SK-N-SH treated with all-trans-retinoic acid at 6 μM for 48 hours (cell line): ENCODE measurements around the gene RFX8.

Experiments used
- ATAC-seq: fragments of 200-7000 bp; cut with Tn5 transposase; 3 replicates; pipeline ENCODE4 v1.9.1; 2020; ENCODE audit warnings: mild to moderate bottlenecking, moderate library complexity
- ARNTL ChIP-seq: fragments of 450-650 bp; formaldehyde crosslinking; IDR thresholded peaks from 2 replicates; pipeline ENCODE4 v1.5.0; 2020; ENCODE audit warnings: low read depth, mild to moderate bottlenecking, moderate library complexity, borderline replicate concordance
- CREB5 ChIP-seq: fragments of 250-450 bp; sonication (Bioruptor Pico); IDR thresholded peaks from 2 replicates; pipeline ENCODE4 v1.5.1; 2020; ENCODE audit warnings: low read depth, mild to moderate bottlenecking, moderate library complexity
- CSRNP3 ChIP-seq: fragments of 250-450 bp; sonication (Bioruptor Pico); IDR thresholded peaks from 2 replicates; pipeline ENCODE4 v1.5.1; 2021; ENCODE audit warnings: mild to moderate bottlenecking, moderate library complexity
- ESRRG ChIP-seq: fragments of 250-450 bp; sonication (Bioruptor Pico); IDR thresholded peaks from 2 replicates; pipeline ENCODE4 v1.6.1; 2021; ENCODE audit warnings: mild to moderate bottlenecking
- GLIS3 ChIP-seq: fragments of 250-450 bp; sonication (Bioruptor Pico); IDR thresholded peaks from 2 replicates; pipeline ENCODE4 v1.5.0; 2020; ENCODE audit warnings: mild to moderate bottlenecking, moderate library complexity
- ISL1 ChIP-seq: fragments of 250-450 bp; sonication (Bioruptor Pico); IDR thresholded peaks from 2 replicates; pipeline ENCODE4 v2.1.2; 2022; ENCODE audit warnings: mild to moderate bottlenecking, moderate library complexity
- OSR1 ChIP-seq: fragments of 250-450 bp; sonication (Bioruptor Pico); IDR thresholded peaks from 2 replicates; pipeline ENCODE4 v1.8.0; 2022; ENCODE audit warnings: moderate library complexity, mild to moderate bottlenecking, inconsistent platforms
- PATZ1 ChIP-seq: fragments of 250-450 bp; sonication (Bioruptor Pico); IDR thresholded peaks from 2 replicates; pipeline ENCODE4 v1.8.0; 2020; ENCODE audit warnings: mild to moderate bottlenecking, moderate library complexity, borderline replicate concordance
- POU6F1 ChIP-seq: fragments of 250-450 bp; sonication (Bioruptor Pico); IDR thresholded peaks from 2 replicates; pipeline ENCODE4 v1.8.0; 2021; ENCODE audit warnings: low read depth, mild to moderate bottlenecking, moderate library complexity, borderline replicate concordance
- RARB ChIP-seq: fragments of 250-450 bp; sonication (Bioruptor Pico); IDR thresholded peaks from 2 replicates; pipeline ENCODE4 v1.8.0; 2021; ENCODE audit warnings: mild to moderate bottlenecking, moderate library complexity
- SNAI2 ChIP-seq: fragments of 250-450 bp; sonication (Bioruptor Pico); IDR thresholded peaks from 2 replicates; pipeline ENCODE4 v1.5.0; 2020; ENCODE audit warnings: mild to moderate bottlenecking, moderate library complexity
- TCF4 ChIP-seq: fragments of 250-450 bp; sonication (Bioruptor Pico); IDR thresholded peaks from 2 replicates; pipeline ENCODE4 v1.8.0; 2021; ENCODE audit warnings: mild to moderate bottlenecking, moderate library complexity, borderline replicate concordance
- TOX ChIP-seq: fragments of 250-450 bp; sonication (Bioruptor Pico); IDR thresholded peaks from 2 replicates; pipeline ENCODE4 v1.8.0; 2021; ENCODE audit warnings: mild to moderate bottlenecking, moderate library complexity, borderline replicate concordance
- TSHZ2 ChIP-seq: fragments of 250-450 bp; sonication (Bioruptor Pico); IDR thresholded peaks from 2 replicates; pipeline ENCODE4 v1.5.0; 2020; ENCODE audit warnings: mild to moderate bottlenecking, moderate library complexity
- ZC3H10 ChIP-seq: fragments of 250-450 bp; sonication (Bioruptor Pico); IDR thresholded peaks from 2 replicates; pipeline ENCODE4 v1.5.1; 2021; ENCODE audit warnings: mild to moderate bottlenecking, moderate library complexity
- ZFP3 ChIP-seq: fragments of 250-450 bp; sonication (Bioruptor Pico); IDR thresholded peaks from 2 replicates; pipeline ENCODE4 v1.5.0; 2020; ENCODE audit warnings: mild to moderate bottlenecking, moderate library complexity
- ZFP30 ChIP-seq: fragments of 450-650 bp; formaldehyde crosslinking; IDR thresholded peaks from 2 replicates; pipeline ENCODE4 v1.5.0; 2022; ENCODE audit warnings: mild to moderate bottlenecking, moderate library complexity
- ZNF565 ChIP-seq: fragments of 450-650 bp; formaldehyde crosslinking; conservative IDR thresholded peaks from 2 replicates; pipeline ENCODE4 v1.5.0; 2020; ENCODE audit warnings: low read depth, mild to moderate bottlenecking, moderate library complexity
- ZNF70 ChIP-seq: fragments of 450-650 bp; formaldehyde crosslinking; IDR thresholded peaks from 2 replicates; pipeline ENCODE4 v1.5.0; 2020; ENCODE audit warnings: mild to moderate bottlenecking, moderate library complexity
- ZNF8 ChIP-seq: fragments of 450-650 bp; formaldehyde crosslinking; IDR thresholded peaks from 2 replicates; pipeline ENCODE4 v1.5.0; 2020; ENCODE audit warnings: mild to moderate bottlenecking, moderate library complexity

RFX8 gene

GRCh38 chr2:101410746-101411145, 64.2 kb downstream of the RFX8 start:
- no peak for ATAC-seq
- no peak for TF ChIP-seq TOX (CRISPR knock-in tag)
- no peak for TF ChIP-seq OSR1 (CRISPR knock-in tag)
- no peak for TF ChIP-seq ZNF8 (CRISPR knock-in tag)
- TF ChIP-seq PATZ1 (CRISPR knock-in tag) = no peak
- no peak for TF ChIP-seq ESRRG (CRISPR knock-in tag)
- no peak for TF ChIP-seq ZFP30
- no peak for TF ChIP-seq CREB5 (CRISPR knock-in tag)
- no peak for TF ChIP-seq POU6F1 (CRISPR knock-in tag)
- TF ChIP-seq SNAI2 (CRISPR knock-in tag) = no peak
- TF ChIP-seq ARNTL (CRISPR knock-in tag) = no peak

- TF ChIP-seq TCF4 (CRISPR knock-in tag) = no peak
- TF ChIP-seq ISL1 (CRISPR knock-in tag) = no peak
- no peak for TF ChIP-seq ESRRG (CRISPR knock-in tag)
- TF ChIP-seq SNAI2 (CRISPR knock-in tag) = no peak
- no peak for TF ChIP-seq ZFP3 (CRISPR knock-in tag)
- TF ChIP-seq ZFP30 = no peak
- TF ChIP-seq POU6F1 (CRISPR knock-in tag) = no peak
- no peak for TF ChIP-seq ZNF565 (CRISPR knock-in tag)
- ATAC-seq = no peak
Observed at GRCh38 chr2:101410114-101410513, 64.8 kb downstream of the RFX8 start.

- ATAC-seq = no peak
- no peak for TF ChIP-seq ZNF70 (CRISPR knock-in tag)
- TF ChIP-seq SNAI2 (CRISPR knock-in tag) = no peak
- TF ChIP-seq CREB5 (CRISPR knock-in tag) = no peak
- no peak for TF ChIP-seq GLIS3 (CRISPR knock-in tag)
- no peak for TF ChIP-seq ZNF8 (CRISPR knock-in tag)
- no peak for TF ChIP-seq CSRNP3
- TF ChIP-seq, all 23 proteins: peak for 0
Observed at GRCh38 chr2:101409699-101410098, 65.2 kb downstream of the RFX8 start.

- no peak for ATAC-seq
- no peak for TF ChIP-seq RARB (CRISPR knock-in tag)
- TF ChIP-seq PATZ1 (CRISPR knock-in tag) = no peak
- no peak for TF ChIP-seq TSHZ2 (CRISPR knock-in tag)
- no peak for TF ChIP-seq ZC3H10 (CRISPR knock-in tag)
- no peak for TF ChIP-seq OSR1 (CRISPR knock-in tag)
Observed at GRCh38 chr2:101408925-101409324, 66.0 kb downstream of the RFX8 start.
